GM11168 (cell line): ENCODE data around the gene HINT2.

ENCODE experiments used
- in situ Hi-C: fragments of 300-500 bp; cut with MboI; formaldehyde crosslinking; loops from one replicate; pipeline ENCODE4 v1.12.0; 2022; ENCODE audit warnings: low sequenced_read_pairs; ENCODE audit not compliant: unreplicated experiment

The HINT2 gene

DNA sequence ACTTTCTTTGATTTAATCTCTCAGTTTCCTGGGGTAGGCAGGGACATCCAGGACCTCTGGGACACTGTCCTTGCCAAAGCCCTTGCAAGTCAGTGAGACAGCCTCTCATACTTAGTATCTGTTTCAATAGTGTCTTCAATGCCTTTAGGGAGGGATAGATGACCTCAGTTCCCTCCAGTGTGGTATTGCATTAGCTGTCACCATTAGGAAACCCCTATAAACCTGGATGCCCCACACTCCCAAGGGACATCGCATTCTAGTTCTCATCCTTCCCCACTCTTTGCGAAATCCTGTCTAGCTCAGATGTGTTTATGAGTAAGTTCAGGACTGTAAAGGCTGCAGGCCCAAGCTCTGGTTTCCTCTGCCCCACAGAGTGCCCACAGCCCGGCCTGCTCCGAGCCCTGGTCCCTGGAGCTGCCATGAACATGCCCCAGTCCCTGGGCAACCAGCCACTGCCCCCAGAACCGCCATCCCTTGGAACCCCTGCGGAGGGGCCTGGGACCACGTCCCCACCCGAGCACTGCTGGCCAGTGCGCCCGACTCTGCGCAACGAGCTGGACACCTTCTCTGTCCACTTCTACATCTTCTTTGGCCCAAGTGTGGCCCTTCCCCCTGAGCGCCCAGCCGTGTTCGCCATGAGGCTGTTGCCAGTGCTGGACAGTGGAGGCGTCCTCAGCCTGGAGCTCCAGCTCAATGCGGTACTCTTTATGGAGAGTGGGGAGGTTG lies 27.3 kb upstream of the HINT2 start:
- in situ Hi-C loops: no loop called here

DNA sequence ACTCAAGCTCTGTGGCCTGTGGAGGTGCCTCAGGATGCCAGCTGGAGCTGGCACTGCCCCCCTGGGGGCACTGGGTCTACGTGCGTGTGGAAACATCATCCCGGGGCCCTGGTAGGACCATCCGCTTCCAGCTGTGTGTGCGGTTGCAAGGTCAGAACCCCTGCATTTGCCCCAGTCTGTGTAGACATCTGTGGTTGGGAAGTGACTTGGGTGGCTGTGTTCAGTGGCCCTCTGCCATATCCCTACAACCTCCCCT lies 26.7 kb upstream of the HINT2 start:
- in situ Hi-C loops: no loop called here

DNA sequence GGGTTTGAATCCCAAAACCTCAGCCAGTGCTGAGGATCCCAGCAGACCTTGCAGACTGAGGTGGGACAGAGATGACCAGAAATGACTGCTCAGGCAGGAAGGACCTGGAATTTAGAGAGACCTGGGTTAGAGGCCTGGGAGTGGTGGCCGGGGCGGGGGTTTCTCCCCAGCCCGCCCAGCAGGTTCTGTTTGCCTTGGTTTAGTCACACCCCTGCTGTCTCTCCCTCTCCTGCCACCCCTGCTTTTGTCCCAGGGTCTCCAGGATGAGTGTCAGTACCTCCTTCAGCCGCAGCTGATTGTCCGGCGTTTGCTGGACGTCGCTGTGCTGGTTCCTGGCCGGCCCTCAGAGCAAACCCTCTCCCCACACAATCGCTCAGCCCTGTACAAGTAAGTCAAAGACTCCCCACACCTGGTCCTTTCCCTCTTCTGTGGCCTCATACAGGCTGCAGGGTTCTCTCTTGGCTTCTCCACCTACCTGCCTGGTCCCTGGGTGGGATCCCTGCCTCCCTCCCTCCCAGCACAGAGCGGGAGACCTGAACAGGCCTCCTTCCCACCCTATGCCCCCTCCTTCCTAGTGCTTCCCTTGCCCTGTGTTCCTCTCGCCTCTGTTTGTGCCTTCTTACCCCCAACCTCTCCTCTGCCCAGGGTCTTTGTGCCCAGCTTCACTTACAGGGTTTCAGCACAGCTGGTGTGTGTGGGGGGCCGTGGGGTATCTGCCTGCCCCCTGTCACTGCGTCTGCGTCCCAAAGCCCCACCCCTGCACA lies 26.2 kb upstream of the HINT2 start:
- in situ Hi-C loops: no loop called here

DNA sequence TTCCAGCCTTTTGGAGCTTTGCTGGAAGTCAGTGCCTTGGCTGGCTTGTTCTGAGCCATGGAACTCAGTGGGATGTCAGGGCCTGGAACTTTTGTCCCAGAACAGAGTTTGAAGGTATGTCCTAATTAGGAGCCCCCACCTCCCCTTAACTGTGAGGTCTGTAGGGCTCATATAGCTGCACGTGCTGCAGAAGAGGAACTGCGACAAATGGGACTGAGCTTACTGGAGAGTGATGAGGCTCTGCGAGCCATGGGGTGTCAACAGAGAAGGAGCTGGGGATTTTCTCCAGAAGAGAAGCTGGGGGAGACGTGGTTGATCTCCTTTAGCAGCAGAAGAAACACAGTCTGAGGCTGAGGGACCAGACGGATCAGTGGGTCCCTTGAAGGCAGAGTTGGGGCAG lies 25.1 kb upstream of the HINT2 start:
- in situ Hi-C loops: no loop called here

DNA sequence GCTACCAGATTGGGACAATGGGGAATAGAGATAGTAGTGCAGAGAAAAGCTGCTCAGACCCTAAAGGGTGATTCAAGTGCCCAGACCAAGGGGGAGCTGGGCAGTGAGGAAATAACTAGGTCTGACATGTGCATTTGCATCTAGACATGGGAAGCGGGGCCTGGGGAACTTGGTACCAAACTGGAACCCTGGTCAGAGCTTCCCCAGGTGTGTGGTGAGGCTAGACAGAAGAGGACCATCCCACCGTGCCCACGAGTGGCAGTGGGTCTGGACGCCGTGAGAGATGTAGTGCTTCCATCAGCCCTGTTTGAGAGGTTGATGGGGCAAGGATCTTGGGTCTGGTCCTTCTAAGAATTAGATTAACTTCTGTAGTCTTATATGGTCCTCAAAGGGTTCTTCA lies 21.8 kb upstream of the HINT2 start:
- in situ Hi-C loops: no loop called here

DNA sequence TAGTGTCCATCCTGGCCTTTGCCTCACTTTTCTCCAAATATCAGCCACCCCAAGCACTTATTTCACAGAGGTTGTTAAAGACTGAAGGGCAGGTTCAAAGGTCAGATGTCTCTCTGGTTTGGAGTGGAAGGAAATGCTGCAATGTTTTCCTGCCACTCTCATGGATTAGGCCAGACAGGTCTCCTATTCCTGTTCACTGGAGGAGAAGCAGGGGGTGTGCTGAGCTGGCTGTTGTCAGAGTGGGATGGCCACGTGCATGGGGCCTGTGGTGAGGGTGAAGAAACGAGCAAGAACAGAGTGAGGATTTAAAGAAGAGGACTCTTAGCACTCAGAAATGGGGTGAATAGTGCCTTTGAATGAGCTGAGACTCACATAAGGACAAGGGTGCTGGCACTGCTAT lies 20.9 kb upstream of the HINT2 start:
- in situ Hi-C loops: no loop called here

DNA sequence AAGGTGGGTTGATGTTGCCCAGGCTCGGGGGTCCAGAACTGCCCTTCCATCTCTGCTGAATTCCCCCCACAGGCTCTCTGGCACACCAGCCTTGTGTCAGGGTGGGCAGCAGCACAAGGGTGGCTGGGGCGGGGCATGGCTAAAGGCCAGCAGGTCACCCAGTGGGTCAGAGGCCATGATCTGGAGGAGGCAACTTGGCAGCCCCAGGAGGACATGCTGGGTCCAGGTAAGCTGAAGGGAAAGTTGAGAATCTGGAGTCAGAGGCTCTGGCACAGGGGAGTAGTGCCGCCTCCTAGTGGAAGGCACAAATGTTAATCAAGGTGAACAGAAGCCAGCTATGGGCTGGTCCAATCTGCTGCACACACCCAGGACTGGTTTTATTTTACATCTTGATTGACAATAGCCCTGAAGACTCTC lies 20.4 kb upstream of the HINT2 start:
- in situ Hi-C loops: no loop called here

DNA sequence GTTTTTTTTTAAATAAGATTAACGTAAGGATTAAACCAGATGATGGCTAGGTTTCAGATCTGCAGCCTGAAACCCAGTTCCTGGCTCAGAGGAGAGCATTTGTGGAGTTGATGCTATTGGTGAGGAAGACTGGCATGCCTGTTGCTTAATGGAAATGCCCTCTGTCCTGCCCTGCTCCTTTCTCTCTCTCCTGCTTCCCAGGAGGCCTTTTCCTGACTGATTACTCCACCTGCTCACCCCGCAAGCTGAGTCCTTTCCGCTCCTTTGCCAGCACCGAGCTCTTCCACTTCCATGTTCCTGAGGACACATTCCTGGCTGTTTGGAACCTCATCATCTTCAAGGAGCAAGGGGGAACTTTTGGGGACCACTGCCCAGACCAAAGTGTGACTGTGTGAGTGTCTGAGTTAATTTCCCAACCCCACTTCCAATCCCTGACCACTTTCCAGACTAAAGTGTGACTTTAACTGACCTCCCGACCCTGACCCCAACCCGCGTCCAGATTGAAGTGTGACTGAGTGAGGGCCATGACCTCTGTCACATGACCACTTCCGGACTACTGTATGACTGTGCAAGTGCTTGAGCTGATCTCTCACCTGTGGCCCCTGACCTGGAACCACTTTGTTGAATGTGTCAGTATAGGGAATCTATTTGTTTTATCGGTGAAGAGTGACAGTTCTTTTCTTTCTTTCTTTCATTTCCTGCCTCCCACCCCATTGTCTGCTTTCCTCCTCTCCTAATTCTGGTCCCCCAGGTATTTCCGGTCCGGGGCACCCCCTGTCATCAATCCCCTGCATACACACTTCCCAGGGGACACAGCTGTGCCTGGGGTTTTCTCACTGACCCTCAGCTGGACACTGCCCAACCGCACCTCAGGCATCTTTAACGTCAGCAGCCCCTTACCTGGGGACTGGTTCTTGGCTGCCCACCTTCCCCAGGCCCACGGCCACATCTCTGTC lies 19.7 kb upstream of the HINT2 start:
- in situ Hi-C loops: no loop called here

DNA sequence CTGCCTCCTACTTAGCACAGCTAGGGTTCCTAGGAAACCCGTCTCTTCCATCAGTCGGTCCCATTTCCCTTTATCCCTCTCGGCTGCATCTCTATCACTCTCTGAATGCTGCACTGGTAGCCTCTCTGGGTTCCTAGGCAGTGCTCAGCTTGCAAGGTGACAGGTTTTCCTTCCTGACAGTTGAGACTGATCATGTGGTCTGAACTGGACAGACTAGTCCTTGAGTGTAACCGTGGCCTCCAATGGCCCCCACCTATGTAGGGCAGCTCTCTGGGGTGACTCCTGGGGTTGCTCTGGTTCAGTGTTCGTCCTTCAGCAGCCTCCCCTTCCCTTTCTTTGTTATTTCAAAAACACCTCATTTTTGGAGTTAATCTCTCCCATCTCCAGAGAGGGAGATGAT lies 18.0 kb upstream of the HINT2 start:
- in situ Hi-C loops: no loop called here

DNA sequence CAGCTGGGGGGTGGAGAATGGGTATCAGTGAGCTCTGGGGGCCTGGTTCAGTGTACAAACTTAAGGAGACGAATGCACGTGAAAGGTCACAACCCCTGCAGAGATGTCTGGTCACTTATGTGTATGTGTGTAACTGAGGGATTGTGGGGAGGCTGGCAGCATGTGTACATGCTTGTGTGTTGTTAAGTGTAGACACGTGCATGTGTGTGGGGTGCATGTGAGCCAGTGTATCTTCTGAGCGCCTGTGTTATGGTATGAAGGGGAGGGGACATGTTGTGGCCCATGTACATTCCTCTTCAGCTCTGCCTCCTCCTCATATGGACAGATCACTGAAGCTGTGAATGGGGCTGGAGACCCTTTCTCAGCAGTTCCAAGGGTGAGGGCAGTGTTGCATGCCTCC lies 16.2 kb upstream of the HINT2 start:
- in situ Hi-C loops: no loop called here

DNA sequence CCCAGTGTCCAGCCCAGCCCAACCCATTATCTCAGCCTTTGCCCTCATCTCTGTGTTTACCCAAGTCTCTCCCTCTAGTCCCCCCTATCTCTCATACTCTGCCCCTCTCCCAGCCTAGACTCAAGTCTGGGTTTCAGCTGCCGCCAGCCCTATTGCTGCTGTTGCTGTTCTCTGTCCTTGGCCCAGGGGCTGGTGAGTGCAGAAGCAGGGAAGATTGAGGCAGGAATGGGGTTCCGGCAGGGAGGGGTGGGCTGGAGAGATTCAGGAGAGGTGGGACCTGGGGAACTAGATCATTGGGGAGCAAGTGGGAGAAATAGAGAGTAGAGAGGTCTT lies 14.9 kb upstream of the HINT2 start:
- in situ Hi-C loops: no loop called here

DNA sequence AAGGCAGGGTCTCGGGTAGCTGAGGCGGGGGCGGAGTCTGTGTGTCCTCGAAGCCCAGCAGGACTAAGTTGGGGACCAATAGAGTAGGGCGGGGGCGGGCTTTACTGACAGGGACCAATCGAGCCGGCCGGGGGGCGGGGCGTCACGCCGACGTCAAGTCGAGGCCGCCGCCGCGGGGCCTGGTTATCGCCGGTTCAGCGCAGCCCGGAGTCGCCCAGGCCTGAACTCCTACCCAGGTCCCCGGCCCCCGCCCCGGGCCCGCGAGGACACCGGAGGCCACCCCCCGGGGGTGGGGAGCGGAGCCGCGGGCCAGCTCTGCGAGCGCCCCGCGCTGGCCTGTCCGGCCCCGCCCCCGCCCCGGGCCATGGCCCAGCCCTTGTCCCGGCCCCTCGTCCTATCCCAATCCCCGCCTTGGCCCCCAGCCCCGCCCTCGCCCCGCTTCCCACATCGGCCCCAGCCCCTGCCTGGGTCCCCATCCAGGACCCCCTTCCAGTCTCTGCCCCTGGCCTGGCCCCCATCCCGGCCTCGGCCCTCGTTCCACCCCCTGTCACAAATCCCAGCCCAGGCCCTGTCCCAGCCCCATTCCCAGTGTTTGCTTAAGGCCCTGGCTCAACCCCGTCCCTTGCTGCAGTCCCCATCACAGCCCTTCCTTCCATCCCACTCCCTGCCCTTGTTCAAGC lies 14.4 kb upstream of the HINT2 start, which contains the start of gene TMEM8B:
Gene TMEM8B (plus strand): TSS at position 145 of the 680 bp plus-strand sequence. CDS start 220 bp downstream, at position 365.
- in situ Hi-C loops: no loop called here

DNA sequence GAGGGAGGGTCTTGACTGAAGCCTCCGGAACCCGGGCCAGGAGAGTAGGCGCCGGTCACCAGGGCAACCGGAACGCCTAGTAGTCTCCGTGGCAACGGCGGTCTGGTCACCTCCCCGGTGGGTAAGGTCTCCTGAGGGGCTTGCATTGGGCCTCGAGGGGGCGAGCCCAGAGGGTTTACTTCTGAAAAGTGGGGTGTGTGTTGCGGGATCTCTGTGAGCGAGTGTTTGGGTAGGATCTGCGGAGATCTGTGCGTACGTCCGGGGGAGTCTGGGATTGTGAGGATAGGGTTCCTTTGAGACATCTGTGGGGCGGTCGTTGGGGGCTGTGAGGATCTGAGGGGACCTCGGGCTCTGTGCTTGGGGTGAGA lies 13.9 kb upstream of the HINT2 start, which contains the start of gene FAM221B:
Gene FAM221B (minus strand): TSS at position 17 of the 368 bp plus-strand sequence. CDS start 2,571 bp downstream, outside the sequence.
- in situ Hi-C loops: no loop called here

DNA sequence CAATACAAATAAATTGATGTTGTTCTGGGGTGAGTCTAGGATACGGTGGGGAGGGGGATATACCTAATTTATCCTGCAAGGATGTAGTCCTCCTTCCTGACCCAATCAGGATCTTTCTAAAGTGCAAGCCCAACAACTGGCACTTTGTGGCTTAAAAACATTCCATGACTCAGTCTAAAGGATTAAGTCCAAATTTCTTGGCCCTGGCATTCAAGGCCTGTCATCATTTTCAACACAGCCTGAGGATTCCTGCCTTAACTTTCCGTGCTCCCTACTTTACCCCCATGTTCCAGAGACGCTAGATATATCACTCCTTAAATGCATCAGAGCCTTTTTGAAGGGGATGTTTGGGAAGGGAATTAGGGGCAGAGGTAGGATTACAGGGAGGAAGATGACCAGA lies 12.6 kb upstream of the HINT2 start:
- in situ Hi-C loops: no loop called here

DNA sequence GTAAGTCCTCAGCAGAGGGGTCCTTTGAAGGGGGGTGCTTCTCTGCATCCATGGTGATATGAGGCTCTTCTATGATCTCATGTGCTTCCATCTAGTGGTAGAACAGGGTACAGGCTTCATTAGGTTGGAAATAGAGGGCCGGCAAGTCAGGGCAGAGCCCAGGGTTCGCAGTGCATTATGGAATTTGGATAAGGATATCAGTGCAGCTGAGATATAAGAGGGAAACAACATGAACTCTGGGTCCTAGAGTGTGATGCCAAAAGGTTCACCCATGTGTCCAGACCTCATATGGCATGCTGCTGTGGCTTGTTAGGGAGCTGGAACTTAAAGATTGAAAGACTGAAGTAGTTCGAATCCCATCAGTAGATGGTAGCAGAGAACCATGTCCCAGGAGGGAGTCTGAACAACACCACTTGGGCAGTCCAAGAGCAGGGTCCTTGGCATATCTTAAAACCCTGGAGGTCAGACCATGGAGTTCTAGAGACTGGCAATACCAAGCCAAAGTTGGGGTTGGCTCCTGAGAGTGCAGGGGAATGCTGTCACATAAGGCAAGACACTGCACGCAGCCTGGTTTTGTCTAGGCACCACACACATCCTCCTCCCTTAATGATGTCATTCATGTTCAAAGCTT lies 11.3 kb upstream of the HINT2 start:
- in situ Hi-C loops: no loop called here

DNA sequence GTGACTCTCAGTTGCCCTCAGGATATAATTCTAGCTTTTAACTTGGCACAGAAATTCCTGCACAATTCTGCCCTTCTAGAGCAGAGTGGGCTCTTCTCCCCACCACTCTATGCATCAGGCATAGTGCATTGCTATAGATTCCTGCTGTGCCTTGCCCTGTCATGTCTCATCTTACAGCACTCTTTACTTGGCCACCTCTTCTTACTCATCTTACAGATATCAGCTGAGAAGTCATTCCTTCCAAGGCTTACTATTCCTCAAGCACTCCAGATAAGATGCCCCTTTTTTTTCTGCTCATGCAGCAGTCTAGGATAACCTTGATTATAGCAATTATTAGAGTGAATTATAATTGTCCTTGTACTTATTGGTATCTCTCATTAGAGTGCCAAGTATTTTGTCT lies 8.1 kb upstream of the HINT2 start:
- in situ Hi-C loops: no loop called here

DNA sequence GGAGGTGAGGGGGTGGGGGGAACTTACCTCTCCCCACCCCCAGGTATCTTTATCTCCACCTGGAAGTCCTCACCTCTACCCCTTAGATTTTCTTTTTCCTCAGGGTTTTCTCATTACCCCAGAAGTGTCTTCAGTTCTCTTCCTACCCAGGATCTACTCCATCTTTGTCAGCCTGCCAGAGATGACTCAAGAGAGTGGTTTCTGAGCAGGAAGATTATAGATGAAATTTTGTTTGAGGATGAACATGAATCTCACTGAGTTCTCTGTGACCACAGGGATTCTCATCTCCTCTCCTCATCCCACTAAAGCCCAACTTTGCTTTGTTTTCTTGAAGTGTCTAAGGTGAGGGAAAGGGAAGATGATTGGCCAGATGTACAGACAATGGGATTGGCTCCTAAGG lies 5.2 kb upstream of the HINT2 start:
- in situ Hi-C loops: no loop called here

DNA sequence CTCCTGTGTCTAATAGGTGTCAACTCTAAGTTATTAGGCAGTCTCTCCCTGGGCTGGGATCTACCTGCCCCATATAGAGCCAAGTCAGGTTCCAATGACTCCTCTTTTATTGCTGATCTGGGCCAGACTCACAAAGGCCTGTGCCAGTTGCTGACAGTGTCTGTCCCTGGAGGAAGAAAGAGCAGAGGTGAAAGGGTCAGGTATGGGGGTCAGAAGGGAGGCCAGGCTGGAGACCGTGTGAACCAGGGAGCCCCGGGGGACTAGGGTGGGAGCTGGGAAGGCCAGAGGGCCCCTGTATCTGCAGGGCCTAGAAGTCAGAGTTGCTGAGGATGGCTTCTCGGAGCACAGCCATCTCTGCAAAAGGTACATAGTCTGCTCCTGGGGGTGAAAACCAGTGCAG lies 3.5 kb upstream of the HINT2 start:
- in situ Hi-C loops: no loop called here

DNA sequence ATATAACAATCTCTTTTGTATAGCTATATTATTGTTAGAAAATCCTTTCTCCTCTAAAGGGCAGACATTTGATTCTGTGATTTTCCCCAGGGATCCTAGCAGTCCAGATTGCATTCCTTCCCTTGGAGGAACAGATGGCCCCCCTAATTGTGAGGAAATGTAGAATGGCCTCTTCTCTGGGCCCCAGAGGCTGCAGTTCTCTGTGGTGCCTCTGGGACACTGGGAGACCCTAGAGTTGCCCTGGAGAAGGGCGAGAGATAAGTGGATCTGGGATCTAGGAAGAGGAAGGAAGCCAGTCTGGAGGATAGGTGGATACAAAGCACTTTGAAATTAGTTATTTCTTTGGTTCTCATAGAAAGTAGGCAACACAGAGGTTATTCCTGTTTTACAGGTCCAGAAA lies 1.9 kb upstream of the HINT2 start:
- in situ Hi-C loops: no loop called here
